GM18867 (cell line): ENCODE data around the gene ADPGK.
"Not testable (repeated sequence)": the region's sequence is repeated elsewhere in the genome, so short reads cannot be mapped to it uniquely, and the experiment has no call there.

Experiments used
- ATAC-seq: cut with Tn5 transposase; IDR thresholded peaks from one replicate; pipeline ENCODE4 v1.9.1; 2021; ENCODE audit warnings: mild to moderate bottlenecking, moderate library complexity; ENCODE audit not compliant: unreplicated experiment

Gene ADPGK

GRCh38 chr15:72751751-72752455 lies 31.7 kb downstream of the ADPGK start:
- ATAC-seq: no peak

GRCh38 chr15:72749700-72750099 lies 33.9 kb downstream of the ADPGK start:
- ATAC-seq: no peak

- peak; percentile 86 for ATAC-seq
Observed at GRCh38 chr15:72740219-72740618, 43.3 kb downstream of the ADPGK start.

GRCh38 chr15:72737723-72738122 lies 45.8 kb downstream of the ADPGK start:
- ATAC-seq: no peak

- ATAC-seq: no peak
Observed at GRCh38 chr15:72737061-72737460, 46.5 kb downstream of the ADPGK start.

GRCh38 chr15:72735111-72735510 lies 48.4 kb downstream of the ADPGK start:
- ATAC-seq: no peak

- ATAC-seq: no peak
Observed at GRCh38 chr15:72733941-72734738, 49.4 kb downstream of the ADPGK start.

GRCh38 chr15:72732516-72732915 lies 51.0 kb downstream of the ADPGK start:
- ATAC-seq: no peak

GRCh38 chr15:72732086-72732485 lies 51.5 kb downstream of the ADPGK start:
- no peak for ATAC-seq

GRCh38 chr15:72728821-72729220 lies 54.7 kb downstream of the ADPGK start:
- no peak for ATAC-seq

- ATAC-seq: not testable (repeated sequence)
Observed at GRCh38 chr15:72728249-72728648, 55.3 kb downstream of the ADPGK start.

- no peak for ATAC-seq
Observed at GRCh38 chr15:72727154-72727553, 56.4 kb downstream of the ADPGK start.

GRCh38 chr15:72725851-72726250 lies 57.7 kb downstream of the ADPGK start:
- not testable (repeated sequence) for ATAC-seq

GRCh38 chr15:72725446-72725845 lies 58.1 kb downstream of the ADPGK start:
- ATAC-seq: no peak

GRCh38 chr15:72724028-72724427 lies 59.5 kb downstream of the ADPGK start:
- no peak for ATAC-seq

- no peak for ATAC-seq
Observed at GRCh38 chr15:72722071-72722696, 61.4 kb downstream of the ADPGK start.

- ATAC-seq: not testable (repeated sequence)
Observed at GRCh38 chr15:72708551-72709303, 74.8 kb downstream of the ADPGK start.

GRCh38 chr15:72706266-72706665 lies 77.3 kb downstream of the ADPGK start:
- ATAC-seq: no peak
